Kidney tubule cell (primary cell): ENCODE measurements around the gene EPB41L3.
A peak's percentile ranks its signal among the peaks of the same experiment; 100 is the strongest.

ENCODE experiments used
- DNase-seq: peaks from one replicate; pipeline ENCODE4 v3.0.0-alpha.2; 2018; ENCODE audit warnings: low spot score

EPB41L3 gene

GRCh38 chr18:5413447-5413846, 130.3 kb downstream of the EPB41L3 start:
- DNase-seq, result no peak

GRCh38 chr18:5410582-5410981, 133.2 kb downstream of the EPB41L3 start:
- no peak for DNase-seq

GRCh38 chr18:5398269-5398668, 145.5 kb downstream of the EPB41L3 start:
- no peak for DNase-seq

GRCh38 chr18:5397102-5397501, 146.7 kb downstream of the EPB41L3 start:
- DNase-seq, result no peak

GRCh38 chr18:5395860-5396448, 147.8 kb downstream of the EPB41L3 start:
- no peak for DNase-seq

GRCh38 chr18:5393779-5394178, 150.0 kb downstream of the EPB41L3 start:
- DNase-seq, result peak; percentile 74

GRCh38 chr18:5391409-5391808, 152.4 kb downstream of the EPB41L3 start:
- DNase-seq, result no peak

GRCh38 chr18:5389356-5389755, 154.4 kb downstream of the EPB41L3 start:
- DNase-seq, result no peak

GRCh38 chr18:5388896-5389295, 154.9 kb downstream of the EPB41L3 start:
- DNase-seq, result no peak

- no peak for DNase-seq
Observed at GRCh38 chr18:5380586-5380985, 163.2 kb downstream of the EPB41L3 start.

- no peak for DNase-seq
Observed at GRCh38 chr18:5376986-5377385, 166.8 kb downstream of the EPB41L3 start.

- peak; percentile 7 for DNase-seq
Observed at GRCh38 chr18:5370332-5370731, 173.5 kb downstream of the EPB41L3 start.

GRCh38 chr18:5369513-5369912, 174.3 kb downstream of the EPB41L3 start:
- no peak for DNase-seq

GRCh38 chr18:5365443-5365842, 178.4 kb downstream of the EPB41L3 start:
- DNase-seq, result no peak

GRCh38 chr18:5350636-5351035, 193.2 kb downstream of the EPB41L3 start:
- no peak for DNase-seq
